ENCODE data around the gene PNCK. TPM values are rescaled to one million over a fixed set of nuclear protein-coding genes. Genes with fewer than 3 reads are reported as not detected.

PNCK gene
- polyA plus RNA-seq, 2 of the 4 experiments (the other 2 are of a cell fraction) = 0.17 to 0.25 TPM

- TF ChIP-seq FOXS1 (CRISPR knock-in tag; IDR thresholded peaks at IDR 0.05) = no peak
- DNase-seq (ENCODE audit: low read depth in 1 of 2, low spot score in 1 of 2) (no peak), FAIRE-seq (no peak), ATAC-seq (no peak)
- Histone ChIP-seq H3K9me3 (no peaks in the 10 kb centered on the region), H3K4me3 (no peak overlapping the region), H3K4me2 (no peak overlapping the region), H3K4me1 (no peaks in the 10 kb centered on the region), H3K27ac (no peak overlapping the region)
- ChIA-PET CTCF (interaction anchor here (0.6 to 3.2 kb wide), 4 partner anchors 8 to 572 kb away, joined by 3 to 33 read pairs (median 4); partner anchors contain the start of gene DUSP9), POLR2A (no interaction called here)
- no CpG with 5 or more reads among the region's 9 CpGs for WGBS (ENCODE audit: missing lambda C conversion rate)
Observed at GRCh38 chrX:153634236-153634635, 39.4 kb downstream of the PNCK start.

DNA sequence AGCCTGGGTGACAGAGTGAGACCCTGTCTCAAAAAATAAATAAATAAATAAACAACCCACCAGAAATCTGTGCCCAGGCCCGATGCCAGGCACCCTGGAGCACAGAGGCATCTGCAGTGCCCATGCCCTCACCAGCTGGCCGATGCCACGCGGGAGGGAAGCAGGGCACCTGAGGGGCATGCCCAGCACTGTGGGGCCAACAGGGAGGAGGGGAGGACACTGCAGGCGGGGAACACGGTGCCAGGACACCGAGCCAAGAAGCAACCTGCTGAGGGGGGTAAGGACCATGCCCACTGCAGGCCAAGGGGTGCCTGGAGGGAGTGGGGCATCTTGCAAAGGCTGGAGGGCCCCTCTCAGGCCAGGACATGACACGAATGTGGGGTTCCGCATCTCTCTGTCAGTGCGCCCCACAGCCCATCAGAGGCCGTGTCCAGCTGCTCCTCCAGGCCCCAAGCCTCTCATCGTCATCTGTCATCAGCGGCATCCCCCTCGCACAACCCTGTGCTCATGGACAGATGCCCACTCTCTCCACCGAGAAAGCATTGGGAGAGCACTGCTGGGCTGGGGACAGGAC, 39.9 kb downstream of the PNCK start:
- no peak for DNase-seq (ENCODE audit: low read depth in 1 of 2, low spot score in 1 of 2)
- no peak for FAIRE-seq
- Histone ChIP-seq H3K4me2 (no peak overlapping the region), H3K4me3 (no peak overlapping the region), H3K4me1 (no peaks in the 10 kb centered on the region), H3K9me3 (no peaks in the 10 kb centered on the region), H3K27ac (no peak overlapping the region)
- ATAC-seq = no peak
- no peak for TF ChIP-seq MYC (IDR thresholded peaks at IDR 0.05; ENCODE audit: borderline replicate concordance, low read length)
- TF ChIP-seq BCL3 (IDR thresholded peaks at IDR 0.05) = no peak
- no peak for TF ChIP-seq RAD21 (conservative IDR thresholded peaks at IDR 0.05 in 1 of 2, IDR thresholded peaks at IDR 0.05 in 1 of 2)
- no peak for TF ChIP-seq CHD2 (IDR thresholded peaks at IDR 0.05; ENCODE audit: low read length, partially characterized antibody)
- no peak for TF ChIP-seq CBX8 (IDR thresholded peaks at IDR 0.05)
- TF ChIP-seq FOXS1 (CRISPR knock-in tag; IDR thresholded peaks at IDR 0.05) = no peak
- TF ChIP-seq HOXB5 (CRISPR knock-in tag; IDR thresholded peaks at IDR 0.05) = no peak
- TF ChIP-seq, protein P1, sequence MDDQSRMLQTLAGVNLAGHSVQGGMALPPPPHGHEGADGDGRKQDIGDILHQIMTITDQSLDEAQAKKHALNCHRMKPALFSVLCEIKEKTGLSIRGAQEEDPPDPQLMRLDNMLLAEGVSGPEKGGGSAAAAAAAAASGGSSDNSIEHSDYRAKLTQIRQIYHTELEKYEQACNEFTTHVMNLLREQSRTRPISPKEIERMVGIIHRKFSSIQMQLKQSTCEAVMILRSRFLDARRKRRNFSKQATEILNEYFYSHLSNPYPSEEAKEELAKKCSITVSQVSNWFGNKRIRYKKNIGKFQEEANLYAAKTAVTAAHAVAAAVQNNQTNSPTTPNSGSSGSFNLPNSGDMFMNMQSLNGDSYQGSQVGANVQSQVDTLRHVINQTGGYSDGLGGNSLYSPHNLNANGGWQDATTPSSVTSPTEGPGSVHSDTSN (IDR thresholded peaks at IDR 0.05) = no peak
- TF ChIP-seq, protein P2, sequence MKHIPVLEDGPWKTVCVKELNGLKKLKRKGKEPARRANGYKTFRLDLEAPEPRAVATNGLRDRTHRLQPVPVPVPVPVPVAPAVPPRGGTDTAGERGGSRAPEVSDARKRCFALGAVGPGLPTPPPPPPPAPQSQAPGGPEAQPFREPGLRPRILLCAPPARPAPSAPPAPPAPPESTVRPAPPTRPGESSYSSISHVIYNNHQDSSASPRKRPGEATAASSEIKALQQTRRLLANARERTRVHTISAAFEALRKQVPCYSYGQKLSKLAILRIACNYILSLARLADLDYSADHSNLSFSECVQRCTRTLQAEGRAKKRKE (CRISPR knock-in tag; IDR thresholded peaks at IDR 0.05; ENCODE audit: low read depth) = no peak
- TF ChIP-seq BHLHE40 (IDR thresholded peaks at IDR 0.05; ENCODE audit: low read depth, low read length) = no peak
- TF ChIP-seq ZC3H11A (IDR thresholded peaks at IDR 0.05) = no peak
- no peak for TF ChIP-seq REST (IDR thresholded peaks at IDR 0.05)
- TF ChIP-seq MAFK (IDR thresholded peaks at IDR 0.05; ENCODE audit: partially characterized antibody) = no peak
- TF ChIP-seq ZFP36 (IDR thresholded peaks at IDR 0.05; ENCODE audit: borderline replicate concordance, partially characterized antibody) = no peak
- 65% methylated on average over 11 of the region's 15 CpGs for WGBS (ENCODE audit: missing lambda C conversion rate)
- ChIA-PET CTCF (interaction anchor here (0.6 to 0.7 kb wide), 2 partner anchors 10 to 571 kb away, joined by 3 to 4 read pairs; no protein-coding TSS in a partner anchor), POLR2A (no interaction called here)

DNA sequence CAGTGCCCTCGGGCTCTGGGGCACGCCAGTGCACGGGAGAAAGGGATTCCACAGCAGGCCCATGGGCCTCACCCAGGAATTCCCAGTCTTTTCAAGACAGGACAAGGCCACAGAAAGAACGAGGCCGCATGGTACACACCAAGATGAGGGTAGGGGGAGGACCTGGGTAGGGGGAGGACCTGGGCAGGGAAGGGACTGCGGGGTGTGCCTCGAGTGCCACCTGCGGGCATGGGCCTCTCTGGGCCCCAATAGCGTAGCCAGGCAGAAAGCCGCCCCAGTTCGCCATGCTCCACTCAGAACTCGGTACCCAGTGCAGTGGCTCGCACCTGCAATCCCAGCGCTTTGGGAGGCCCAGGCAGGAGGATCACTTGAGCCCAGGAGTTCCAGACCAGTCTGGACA, 40.6 kb downstream of the PNCK start:
- H3K27ac ChIP-seq = no peak overlapping the region
- CTCF ChIA-PET = interaction anchor here (1.0 to 3.6 kb wide), 3 partner anchors 8 to 23 kb away, joined by 4 to 13 read pairs (median 4); no protein-coding TSS in a partner anchor
- no peak overlapping the region for H3K4me3 ChIP-seq
- ATAC-seq = no peak
- H3K4me2 ChIP-seq = no peak overlapping the region
- TF ChIP-seq MYC (IDR thresholded peaks at IDR 0.05; ENCODE audit: borderline replicate concordance, low read length) (no peak), HOXA7 (CRISPR knock-in tag; IDR thresholded peaks at IDR 0.05) (no peak), KDM5A (IDR thresholded peaks at IDR 0.05) (no peak), HMGXB4 (CRISPR knock-in tag; IDR thresholded peaks at IDR 0.05; ENCODE audit: borderline replicate concordance) (no peak)
- TF ChIP-seq, protein P1 (IDR thresholded peaks at IDR 0.05) = no peak
- TF ChIP-seq, protein P3, sequence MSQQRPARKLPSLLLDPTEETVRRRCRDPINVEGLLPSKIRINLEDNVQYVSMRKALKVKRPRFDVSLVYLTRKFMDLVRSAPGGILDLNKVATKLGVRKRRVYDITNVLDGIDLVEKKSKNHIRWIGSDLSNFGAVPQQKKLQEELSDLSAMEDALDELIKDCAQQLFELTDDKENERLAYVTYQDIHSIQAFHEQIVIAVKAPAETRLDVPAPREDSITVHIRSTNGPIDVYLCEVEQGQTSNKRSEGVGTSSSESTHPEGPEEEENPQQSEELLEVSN (IDR thresholded peaks at IDR 0.05; ENCODE audit: borderline replicate concordance, low read depth) = no peak
- H3K4me1 ChIP-seq = no peaks in the 10 kb centered on the region
- POLR2A ChIA-PET = no interaction called here
- no peaks in the 10 kb centered on the region for H3K9me3 ChIP-seq
- DNase-seq (ENCODE audit: low read depth in 1 of 2, low spot score in 1 of 2) = no peak
- FAIRE-seq = no peak
- 65% methylated on average over 13 of the region's 14 CpGs for WGBS (ENCODE audit: missing lambda C conversion rate)

Measured in A549 (cell line).